Vagina (tissue), 2 donors: ENCODE results near the gene DUSP28.

Source experiments
- CTCF ChIP-seq, 3 experiments: fragments of 450-650 bp in 2 of 3; fragments of 200-600 bp in 1 of 3; sonication (generic) in 1 of 3; IDR thresholded peaks; one replicate each; pipeline ENCODE4 v1.5.1; 2017 to 2019; ENCODE audit warnings: antibody characterized with exemption in 3 of 3, mild to moderate bottlenecking in 2 of 3, moderate library complexity in 2 of 3
- POLR2A ChIP-seq, 2 donors: fragments of 450-650 bp; IDR thresholded peaks; one replicate each; pipeline ENCODE4 v1.6.1; 2017; ENCODE audit warnings: antibody characterized with exemption in 2 of 2, mild to moderate bottlenecking in 2 of 2, moderate library complexity in 2 of 2
- POLR2AphosphoS5 ChIP-seq, 2 donors: sonication (generic); formaldehyde crosslinking; IDR thresholded peaks; one replicate each; pipeline ENCODE4 v1.9.0; 2017; ENCODE audit warnings: antibody characterized with exemption in 2 of 2, mild to moderate bottlenecking in 2 of 2, low read depth in 1 of 2; ENCODE audit not compliant: insufficient read depth in 1 of 2

- TF ChIP-seq CTCF (IDR thresholded peaks at IDR 0.05) (no peak), POLR2A (IDR thresholded peaks at IDR 0.05) (no peak), POLR2AphosphoS5 (IDR thresholded peaks at IDR 0.05; ENCODE audit: insufficient read depth in 1 of 2, low read depth in 1 of 2) (no peak)
Observed at GRCh38 chr2:240563951-240564560, 3.9 kb downstream of the DUSP28 start.
